ENCODE measurements around the gene RPS6KC1. TPM values are rescaled to one million over a fixed set of nuclear protein-coding genes. Genes with fewer than 3 reads are reported as not detected.

RPS6KC1 gene
- total and polyA plus RNA-seq, 8 donors: 15.8 to 25.2 (median 23.5) TPM

- no peaks in the 10 kb centered on the region for H3K9me3 ChIP-seq
- TF ChIP-seq, protein P1, sequence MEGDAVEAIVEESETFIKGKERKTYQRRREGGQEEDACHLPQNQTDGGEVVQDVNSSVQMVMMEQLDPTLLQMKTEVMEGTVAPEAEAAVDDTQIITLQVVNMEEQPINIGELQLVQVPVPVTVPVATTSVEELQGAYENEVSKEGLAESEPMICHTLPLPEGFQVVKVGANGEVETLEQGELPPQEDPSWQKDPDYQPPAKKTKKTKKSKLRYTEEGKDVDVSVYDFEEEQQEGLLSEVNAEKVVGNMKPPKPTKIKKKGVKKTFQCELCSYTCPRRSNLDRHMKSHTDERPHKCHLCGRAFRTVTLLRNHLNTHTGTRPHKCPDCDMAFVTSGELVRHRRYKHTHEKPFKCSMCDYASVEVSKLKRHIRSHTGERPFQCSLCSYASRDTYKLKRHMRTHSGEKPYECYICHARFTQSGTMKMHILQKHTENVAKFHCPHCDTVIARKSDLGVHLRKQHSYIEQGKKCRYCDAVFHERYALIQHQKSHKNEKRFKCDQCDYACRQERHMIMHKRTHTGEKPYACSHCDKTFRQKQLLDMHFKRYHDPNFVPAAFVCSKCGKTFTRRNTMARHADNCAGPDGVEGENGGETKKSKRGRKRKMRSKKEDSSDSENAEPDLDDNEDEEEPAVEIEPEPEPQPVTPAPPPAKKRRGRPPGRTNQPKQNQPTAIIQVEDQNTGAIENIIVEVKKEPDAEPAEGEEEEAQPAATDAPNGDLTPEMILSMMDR (IDR thresholded peaks at IDR 0.05): no peak
- no peaks in the 10 kb centered on the region for H3K27me3 ChIP-seq
- no peak overlapping the region for H3K4me3 ChIP-seq
- no peaks in the 10 kb centered on the region for H3K4me1 ChIP-seq
- no peak overlapping the region for H3K27ac ChIP-seq
- no peaks in the 10 kb centered on the region for H3K36me3 ChIP-seq
- ATAC-seq: no peak
- DNase-seq: no peak
- intact Hi-C loops (cut with DNase I): no loop called here
These were observed 269.3 kb downstream of the RPS6KC1 start for GRCh38 chr1:213320191-213320870.

Other genes starting within 250 kb of the RPS6KC1 start
- not detected for gene SPATA45, start 203.6 kb upstream of the RPS6KC1 start, total RNA-seq
- under 1 TPM; 0.34 to 0.89 (median 0.50) TPM for gene SPATA45, start 203.6 kb upstream of the RPS6KC1 start, polyA plus RNA-seq (ENCODE audit: insufficient read length in 6 of 6)
- 10 to 100 TPM in 1 of 2 donors, 1 to 10 TPM in 1; 6.1 to 13.0 TPM for gene FLVCR1, start 193.0 kb upstream of the RPS6KC1 start, total RNA-seq
- 10 to 100 TPM; 18.0 to 29.4 (median 23.1) TPM for gene FLVCR1, start 193.0 kb upstream of the RPS6KC1 start, polyA plus RNA-seq (ENCODE audit: insufficient read length in 6 of 6)
- 1 to 10 TPM; 2.4 to 7.7 TPM for gene VASH2, start 100.7 kb upstream of the RPS6KC1 start, total RNA-seq
- gene VASH2, start 100.7 kb upstream of the RPS6KC1 start, polyA plus RNA-seq (ENCODE audit: insufficient read length in 6 of 6): 10 to 100 TPM; 28.3 to 38.6 (median 31.6) TPM
- gene ANGEL2, start 35.4 kb upstream of the RPS6KC1 start, total RNA-seq: 10 to 100 TPM; 24.0 to 35.2 TPM
- gene ANGEL2, start 35.4 kb upstream of the RPS6KC1 start, polyA plus RNA-seq (ENCODE audit: insufficient read length in 6 of 6): 10 to 100 TPM; 41.8 to 56.9 (median 47.1) TPM

All from left lung (tissue), 10 donors.